GM21619 (cell line): ENCODE data around the gene TUBE1.
"Not testable (repeated sequence)": the region's sequence is repeated elsewhere in the genome, so short reads cannot be mapped to it uniquely, and the experiment has no call there.

Experiments used
- ATAC-seq: cut with Tn5 transposase; IDR thresholded peaks from one replicate; pipeline ENCODE4 v1.9.1; 2021; ENCODE audit not compliant: unreplicated experiment

The TUBE1 gene

DNA sequence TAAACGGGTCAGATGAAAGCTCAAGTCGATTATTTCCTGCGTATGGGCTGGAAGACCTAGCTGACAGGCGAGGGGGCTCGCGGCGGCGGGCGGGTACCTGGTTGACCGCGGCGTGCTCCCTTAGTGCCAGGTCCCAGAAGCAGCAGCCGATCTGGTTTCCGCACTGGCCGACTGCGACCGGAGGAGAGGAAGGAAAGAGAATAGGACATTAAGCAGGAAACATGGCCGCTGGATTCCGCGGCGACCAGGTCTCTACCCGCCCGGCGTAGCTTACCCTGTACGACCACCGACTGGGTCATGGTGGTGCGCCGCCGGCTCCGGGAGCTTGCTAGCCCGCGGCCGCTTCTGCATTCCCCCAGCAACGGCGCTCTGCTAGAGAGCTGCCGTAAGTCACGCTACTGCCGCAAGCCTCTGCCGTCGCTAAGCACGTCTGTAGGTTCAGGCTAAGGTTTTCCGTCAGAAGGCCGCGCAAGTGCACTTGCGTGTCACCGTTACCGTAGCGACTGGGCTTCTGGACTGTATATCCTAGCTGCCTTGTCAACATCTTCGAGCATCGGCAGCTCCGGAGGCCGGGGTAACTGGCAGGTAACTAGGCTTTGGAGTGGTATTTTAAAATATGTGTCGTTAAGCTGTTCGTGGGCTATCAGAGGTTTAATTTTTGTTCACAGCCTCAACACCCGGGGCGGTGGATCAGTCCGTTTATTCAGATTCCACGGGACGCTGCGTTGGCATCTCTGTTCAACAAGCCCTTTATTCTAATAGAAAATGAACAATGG, at the start of gene TUBE1, which contains the start of gene FAM229B:
Gene TUBE1 (minus strand): TSS at position 347 of the 776 bp plus-strand sequence. CDS start 48 bp downstream, at position 299.
Gene FAM229B (plus strand): TSS at position 456 of the 776 bp plus-strand sequence. CDS start 11,693 bp downstream, outside the sequence.
- peak; percentile 97 for ATAC-seq

- ATAC-seq, result no peak
Observed at GRCh38 chr6:112130878-112131277, 43.6 kb upstream of the TUBE1 start.

GRCh38 chr6:112128208-112128607, 40.9 kb upstream of the TUBE1 start:
- no peak for ATAC-seq

DNA sequence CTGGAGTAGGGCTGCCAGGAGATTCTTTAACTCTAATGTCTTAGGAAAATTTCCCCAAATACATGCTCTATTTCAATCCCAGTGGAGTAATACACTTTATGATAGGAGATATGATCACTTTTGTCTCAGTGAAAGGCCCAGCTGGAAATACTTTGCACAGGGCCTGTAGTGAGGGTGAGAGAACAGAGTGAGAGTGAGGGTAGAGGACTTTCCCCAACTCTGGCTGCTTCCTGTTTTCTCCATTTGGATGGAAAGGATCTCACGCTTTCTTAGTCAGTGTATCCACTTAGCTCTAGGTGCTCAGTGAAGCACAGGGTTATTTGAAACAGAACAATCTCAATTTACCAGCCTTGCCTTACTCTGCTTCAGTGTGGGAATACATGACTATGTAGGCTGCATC, 36.7 kb upstream of the TUBE1 start:
- ATAC-seq, result no peak

DNA sequence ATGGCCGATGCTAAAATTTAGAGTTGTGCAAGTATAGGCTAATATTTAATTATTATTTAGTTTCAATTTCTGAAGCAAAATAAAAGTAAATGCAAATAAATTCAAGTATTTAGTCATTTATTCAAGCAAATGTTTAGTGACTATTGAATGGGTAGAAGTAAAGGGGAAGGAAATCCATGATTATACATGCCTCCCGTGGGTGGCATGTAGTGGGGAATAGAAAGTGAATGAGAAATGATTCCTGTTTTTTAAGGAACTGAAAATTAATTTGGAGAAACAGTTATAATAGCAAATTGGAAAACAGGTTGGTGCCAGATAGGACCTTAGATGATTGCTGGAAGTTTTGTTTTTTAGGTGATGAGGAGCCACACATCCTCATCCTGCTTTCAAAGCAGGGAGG, 35.5 kb upstream of the TUBE1 start:
- no peak for ATAC-seq

DNA sequence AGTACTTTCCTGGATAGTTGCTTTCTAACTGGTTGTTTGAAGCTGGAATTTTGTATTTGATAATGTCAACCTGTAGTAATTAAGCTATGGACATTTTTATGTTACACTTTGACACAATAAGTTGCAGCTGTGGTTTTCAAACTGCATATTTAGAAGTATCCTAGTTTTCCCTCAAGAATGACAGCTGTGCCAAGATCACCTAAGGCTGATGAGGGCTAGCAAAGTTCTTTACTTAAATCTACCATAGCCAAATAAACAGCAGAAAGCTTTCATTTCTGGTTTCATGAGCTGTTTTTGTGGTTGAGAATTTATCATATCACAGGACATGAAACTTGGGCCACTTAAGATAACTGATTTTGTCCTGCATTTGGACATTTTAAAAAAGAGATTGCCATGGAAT, 30.8 kb upstream of the TUBE1 start:
- ATAC-seq, result no peak

GRCh38 chr6:112117554-112117953, 30.3 kb upstream of the TUBE1 start:
- ATAC-seq, result no peak

- no peak for ATAC-seq
Observed at GRCh38 chr6:112116221-112116620, 28.9 kb upstream of the TUBE1 start.

- ATAC-seq, result no peak
Observed at GRCh38 chr6:112114577-112115223, 27.4 kb upstream of the TUBE1 start.

DNA sequence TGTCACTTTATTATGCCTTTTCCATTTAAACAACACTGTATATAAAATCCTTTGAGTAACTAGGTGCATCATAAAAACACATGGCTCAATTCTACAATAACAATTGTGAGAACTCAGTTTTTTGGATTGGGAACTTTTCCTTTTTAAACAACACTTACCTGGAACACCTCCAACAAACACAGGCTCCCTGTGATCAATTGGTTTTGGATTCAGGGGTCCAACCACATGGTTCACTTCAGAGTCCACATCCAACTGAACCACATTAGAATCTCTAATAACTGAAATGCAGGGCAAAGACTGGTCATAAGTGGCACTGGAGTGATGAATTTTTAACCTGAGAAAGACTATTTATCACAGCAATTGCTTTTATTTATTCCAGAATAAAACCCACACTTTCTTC, 26.6 kb upstream of the TUBE1 start:
- no peak for ATAC-seq

DNA sequence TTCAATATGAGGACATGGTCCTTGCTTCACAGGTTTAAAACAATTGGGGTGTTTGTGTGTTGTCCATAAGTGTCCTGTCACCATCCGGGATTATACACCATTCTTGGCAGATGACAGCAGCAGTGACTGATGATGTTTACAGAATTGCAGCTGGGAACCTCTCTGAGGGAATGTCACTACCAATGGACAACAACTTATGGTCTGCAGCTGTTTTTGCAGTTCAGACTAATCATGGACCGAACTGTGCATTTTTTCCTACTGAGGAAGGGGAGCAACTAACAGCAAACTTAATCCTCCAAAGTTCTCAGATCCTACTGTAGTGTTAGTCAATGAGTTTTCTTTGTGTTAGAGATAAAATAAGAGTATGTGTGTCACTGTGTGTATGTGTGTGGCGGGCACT, 26.1 kb upstream of the TUBE1 start:
- no peak for ATAC-seq

DNA sequence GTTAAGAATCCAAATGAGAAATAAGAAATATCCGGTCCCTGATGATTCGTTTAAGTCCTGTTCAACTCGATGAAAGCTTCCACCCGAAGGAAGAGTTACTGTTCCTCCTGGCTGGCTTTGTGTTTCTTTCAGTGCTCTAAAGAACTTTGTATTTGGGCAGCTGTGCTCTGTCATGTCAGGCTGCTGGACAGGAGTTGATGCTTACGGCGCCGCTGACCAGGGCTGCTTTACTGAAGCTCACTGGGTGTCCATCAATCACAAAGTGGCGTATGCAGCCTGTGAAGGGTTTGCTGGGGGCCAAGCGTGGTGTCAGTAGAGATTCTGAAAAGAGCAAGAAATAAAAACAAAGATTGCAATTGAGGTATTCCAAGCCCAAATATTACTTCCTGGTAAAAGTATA, 22.0 kb upstream of the TUBE1 start:
- no peak for ATAC-seq

DNA sequence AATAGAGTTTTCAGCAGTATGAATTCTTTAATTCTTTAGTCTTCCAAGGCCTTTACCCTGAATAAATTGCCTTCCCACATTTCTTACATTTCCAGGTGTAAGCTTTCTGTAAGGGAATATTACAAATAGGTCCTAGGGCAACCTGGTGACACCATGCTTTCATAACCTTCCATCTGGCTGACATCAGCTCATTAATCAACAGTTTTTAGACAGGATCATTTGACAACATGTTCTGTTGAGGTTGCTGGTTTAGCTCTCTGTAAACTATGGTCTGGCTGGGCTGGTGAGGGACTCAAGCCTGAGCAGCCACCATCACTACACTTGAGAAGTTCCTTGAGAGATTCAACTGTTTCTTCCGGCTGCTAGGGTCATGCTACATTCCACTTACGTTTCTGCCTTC, 19.3 kb upstream of the TUBE1 start:
- ATAC-seq, result no peak

- not testable (repeated sequence) for ATAC-seq
Observed at GRCh38 chr6:112106026-112106425, 18.7 kb upstream of the TUBE1 start.

DNA sequence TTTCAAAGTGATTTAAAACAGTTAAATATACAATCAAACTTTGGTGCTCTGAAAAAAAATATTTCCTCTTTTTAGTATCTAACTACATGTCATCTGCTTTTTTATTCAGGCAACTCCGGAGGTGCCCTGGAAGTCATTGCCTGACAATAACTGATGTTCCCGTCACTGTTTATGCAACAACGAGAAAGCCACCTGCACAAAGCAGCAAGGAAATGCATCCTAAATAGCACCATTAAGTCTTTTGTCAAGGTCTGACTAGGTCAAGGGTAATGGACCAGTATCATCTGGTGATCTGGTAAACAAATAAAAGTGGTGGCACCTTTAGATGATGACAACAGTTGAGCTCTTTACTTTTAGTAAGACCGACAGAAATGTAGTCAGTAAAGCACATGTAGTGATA, 13.3 kb upstream of the TUBE1 start:
- ATAC-seq, result no peak

GRCh38 chr6:112096901-112097300, 9.6 kb upstream of the TUBE1 start:
- ATAC-seq, result no peak

DNA sequence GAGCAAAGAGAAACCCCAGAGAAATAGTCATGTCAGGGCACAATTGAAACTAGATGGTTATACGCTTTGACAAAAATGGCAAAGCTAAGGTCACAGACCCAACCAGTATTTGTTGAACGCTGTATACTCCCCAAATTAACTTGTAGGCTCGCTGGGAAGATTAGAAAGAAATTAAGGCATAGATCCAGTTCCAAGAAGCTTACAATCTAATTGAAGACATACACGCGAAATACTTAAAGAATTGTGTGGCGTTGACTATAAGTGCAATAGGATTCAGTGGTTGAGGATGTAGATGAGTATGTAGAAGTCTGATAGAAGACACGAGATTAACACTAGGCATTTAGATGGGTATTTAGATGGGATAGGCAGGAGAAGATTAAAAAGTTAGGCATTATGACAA, 634 bp upstream of the TUBE1 start:
- no peak for ATAC-seq

DNA sequence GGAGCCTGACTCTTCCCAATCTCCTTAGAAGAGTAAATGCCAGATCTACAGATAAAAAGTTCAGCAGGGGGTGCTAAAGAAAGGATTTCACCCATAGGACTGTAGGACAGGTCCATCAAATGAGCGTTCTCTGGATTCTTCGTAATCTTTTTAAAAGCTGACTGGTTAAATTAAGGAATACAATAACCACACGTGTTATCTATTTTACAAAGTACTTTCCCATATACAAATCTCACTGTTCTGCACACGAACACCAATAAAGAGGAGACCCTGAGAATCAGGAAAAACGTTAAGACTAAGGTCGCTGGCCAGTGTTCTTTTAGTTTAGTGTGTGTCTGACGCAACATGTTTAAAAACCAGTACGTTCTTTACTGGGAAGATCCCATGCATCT, 542 bp downstream of the TUBE1 start:
- peak; percentile 34 for ATAC-seq

GRCh38 chr6:112085286-112086065, 1.8 kb downstream of the TUBE1 start:
- ATAC-seq, result no peak

GRCh38 chr6:112081569-112081968, 5.7 kb downstream of the TUBE1 start:
- no peak for ATAC-seq

DNA sequence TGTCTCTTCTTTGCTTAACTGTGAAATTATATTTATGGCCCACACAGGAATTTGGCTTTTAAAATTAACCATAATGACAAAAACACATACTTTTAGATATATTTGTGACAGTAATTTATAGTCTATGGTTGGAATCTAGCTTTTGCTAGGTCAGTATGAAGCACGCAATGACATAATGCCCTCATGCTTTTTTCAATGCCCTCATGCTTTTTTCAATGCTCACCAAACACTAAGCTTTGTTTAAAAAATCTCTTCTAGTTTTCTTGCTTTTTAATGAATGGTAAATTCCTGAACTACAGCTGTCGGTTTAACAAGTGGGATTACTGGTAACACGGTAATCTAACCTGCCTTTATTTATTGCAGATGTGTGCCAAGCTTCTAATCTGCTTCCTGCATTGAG, 20.7 kb downstream of the TUBE1 start:
- ATAC-seq, result no peak
